Measurements from ENCODE around the gene KLB.
A peak's percentile ranks its signal among the peaks of the same experiment; 100 is the strongest.
"Not testable (repeated sequence)": the region's sequence is repeated elsewhere in the genome, so short reads cannot be mapped to it uniquely, and the experiment has no call there.

KLB gene

DNA sequence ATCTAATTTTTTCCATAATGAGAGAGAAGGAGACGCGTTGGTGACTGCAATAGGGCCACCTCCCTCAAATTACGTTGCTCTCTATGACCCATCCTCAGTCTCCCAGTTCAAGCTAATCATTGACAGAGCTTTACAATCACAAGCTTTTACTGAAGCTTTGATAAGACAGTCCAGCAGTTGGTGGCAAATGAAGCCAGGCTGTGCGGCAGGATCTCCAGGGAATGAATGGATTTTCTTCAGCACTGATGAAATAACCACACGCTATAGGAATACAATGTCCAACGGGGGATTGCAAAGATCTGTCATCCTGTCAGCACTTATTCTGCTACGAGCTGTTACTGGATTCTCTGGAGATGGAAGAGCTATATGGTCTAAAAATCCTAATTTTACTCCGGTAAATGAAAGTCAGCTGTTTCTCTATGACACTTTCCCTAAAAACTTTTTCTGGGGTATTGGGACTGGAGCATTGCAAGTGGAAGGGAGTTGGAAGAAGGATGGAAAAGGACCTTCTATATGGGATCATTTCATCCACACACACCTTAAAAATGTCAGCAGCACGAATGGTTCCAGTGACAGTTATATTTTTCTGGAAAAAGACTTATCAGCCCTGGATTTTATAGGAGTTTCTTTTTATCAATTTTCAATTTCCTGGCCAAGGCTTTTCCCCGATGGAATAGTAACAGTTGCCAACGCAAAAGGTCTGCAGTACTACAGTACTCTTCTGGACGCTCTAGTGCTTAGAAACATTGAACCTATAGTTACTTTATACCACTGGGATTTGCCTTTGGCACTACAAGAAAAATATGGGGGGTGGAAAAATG, at the start of gene KLB:
Gene KLB, plus strand, starts transcription at position 168 of the 821 bp plus-strand sequence. Its CDS starts 20 bp downstream, at position 188.
- no peak for DNase-seq

DNA sequence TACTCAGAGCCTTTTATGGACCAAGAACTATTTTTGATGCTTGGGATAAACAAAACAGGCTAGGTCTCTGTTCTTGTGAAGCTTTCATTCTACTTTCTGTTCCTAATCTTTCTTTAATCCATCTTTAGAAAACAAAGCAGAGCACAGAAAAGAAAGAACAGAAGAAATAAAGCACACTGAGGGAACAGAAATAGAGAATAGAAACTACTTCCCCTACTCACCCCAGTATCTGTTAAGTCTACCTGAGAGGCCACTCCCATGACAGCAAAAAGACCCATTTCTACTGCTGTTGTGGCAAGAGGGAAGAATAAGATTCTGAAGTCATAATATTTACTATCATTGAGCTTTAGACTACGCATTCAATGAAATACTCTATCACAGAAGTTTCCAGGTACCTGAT, 49.7 kb upstream of the KLB start:
- DNase-seq = no peak

DNA sequence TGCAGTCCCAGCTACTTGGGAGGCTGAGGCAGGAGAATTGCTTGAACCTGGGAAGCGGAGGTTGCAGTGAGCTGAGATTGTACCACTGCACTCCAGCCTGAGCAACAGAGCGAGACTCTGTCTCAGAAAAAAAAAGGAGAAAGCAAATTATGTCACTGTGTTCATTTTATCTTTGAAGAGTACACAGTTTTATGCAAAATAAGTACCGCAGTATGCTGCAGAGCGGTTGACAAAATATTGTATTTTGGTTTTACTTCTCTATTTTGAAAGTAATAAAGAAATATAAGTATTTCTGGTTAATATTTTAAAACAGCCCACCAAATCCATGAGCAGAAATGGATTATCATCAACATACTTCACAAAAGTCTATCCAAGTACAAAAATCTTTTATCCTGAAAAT, 46.1 kb upstream of the KLB start:
- DNase-seq = not testable (repeated sequence)

DNA sequence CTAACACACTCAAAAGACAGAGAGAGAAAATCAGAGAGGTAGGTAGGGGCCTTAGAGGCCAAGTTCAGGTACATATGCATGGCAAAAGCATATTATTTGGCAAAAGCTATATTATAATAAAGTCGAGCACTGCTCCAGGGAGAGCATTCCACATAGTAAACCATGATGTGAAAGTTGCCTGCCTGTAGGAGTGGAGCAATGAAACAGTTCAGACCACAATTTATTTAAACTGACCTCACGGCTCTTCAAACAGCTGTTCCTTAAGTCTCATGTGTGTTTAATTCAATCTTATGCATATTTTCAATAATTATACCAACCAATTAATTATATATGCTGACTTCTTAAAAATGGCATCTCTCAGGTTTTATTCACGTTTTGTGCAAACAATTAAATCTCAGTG, 43.9 kb upstream of the KLB start:
- no peak for DNase-seq

DNA sequence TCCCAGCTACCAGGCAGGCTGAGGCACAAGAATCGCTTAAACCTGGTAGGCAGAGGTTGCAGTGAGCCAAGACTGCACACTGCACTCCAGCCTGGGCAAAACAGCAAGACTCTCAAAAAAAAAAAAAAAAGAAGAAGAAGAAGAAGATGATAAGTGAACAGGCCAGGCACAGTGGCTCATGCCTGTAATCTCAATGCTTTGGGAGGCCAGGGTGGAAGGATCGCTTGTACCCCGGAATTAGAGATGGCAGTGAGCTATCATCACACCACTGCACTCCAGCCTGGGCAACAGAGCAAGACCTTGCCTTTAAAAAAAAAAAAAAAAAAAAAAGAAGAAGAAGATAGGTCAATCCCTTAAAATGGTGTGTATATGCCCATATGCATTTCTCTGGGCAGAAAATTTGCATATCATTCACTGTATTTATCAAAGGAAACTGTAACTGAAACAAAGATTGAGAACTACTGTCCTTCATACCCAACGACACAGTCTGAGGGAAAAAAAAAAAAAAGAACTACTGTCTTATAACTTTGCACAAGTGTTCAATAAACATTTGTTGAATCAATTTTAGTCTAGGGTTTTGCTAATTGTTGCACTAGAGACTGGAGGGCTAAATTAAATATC, 42.8 kb upstream of the KLB start:
- no peak for DNase-seq

DNA sequence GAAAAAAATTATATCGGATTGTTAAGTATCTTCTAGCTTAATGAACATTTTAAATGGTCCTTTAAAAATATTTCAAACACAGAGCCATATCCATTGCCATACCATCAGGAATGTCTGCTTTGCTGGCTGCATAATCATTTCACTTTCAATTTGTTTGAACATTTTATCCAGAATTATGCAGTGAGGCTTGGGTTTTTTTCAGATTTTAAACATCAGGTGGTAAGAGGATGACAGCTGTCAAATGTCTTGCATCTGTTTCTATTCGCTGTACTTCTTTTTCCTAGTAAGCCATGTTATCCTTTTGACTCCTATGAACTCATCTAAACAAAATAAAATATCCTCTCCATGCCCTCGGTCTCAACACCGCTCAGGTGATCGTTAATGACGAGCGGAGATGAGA, 41.4 kb upstream of the KLB start:
- no peak for DNase-seq

DNA sequence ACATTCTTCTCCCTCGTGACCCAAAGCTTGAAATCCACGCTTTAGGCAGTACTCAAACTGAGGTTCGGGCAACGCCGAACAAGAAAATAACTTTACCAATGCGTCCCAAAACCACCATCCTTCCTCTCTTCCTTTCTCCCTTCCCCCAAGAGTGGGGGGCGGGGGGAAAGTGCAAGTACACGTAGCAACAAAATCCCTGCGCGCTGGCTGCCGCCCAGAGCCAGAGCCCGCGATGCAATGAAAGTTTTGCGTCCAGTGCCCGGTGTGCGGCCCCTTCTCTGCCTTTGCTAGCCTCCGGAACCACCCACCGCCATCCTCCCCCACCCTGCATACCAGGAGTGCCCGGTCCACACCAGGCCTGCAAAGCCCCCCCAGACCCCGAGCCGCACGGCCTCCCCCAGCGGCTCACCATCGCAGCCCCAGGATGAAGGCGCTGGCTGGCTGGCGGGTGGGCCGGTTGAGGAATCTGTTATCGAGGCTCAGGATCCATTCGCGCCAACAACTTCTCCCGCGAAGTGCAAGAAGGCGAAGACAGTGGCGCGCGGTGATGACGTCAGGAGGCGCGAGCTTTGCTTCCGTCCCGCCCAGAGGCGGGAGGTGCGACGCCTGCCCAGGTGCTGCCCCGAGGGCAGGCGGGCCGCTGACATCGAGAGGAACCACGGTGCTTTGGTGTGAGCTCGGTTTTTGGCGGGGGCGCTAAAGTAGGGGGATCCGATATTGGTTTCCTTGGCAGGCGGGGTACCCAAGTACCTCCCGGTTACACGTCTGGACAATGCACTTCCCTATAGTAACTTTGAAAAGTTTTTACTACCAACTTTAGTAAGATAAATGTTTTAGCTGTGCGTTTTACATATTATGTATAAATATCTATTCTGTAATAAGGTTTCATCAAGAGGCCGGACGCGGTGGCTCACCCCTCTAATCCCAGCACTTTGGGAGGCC, 40.6 kb upstream of the KLB start, which contains the start of gene RFC1:
Gene RFC1, minus strand, starts transcription at position 533 of the 942 bp plus-strand sequence. Its CDS starts 121 bp downstream, at position 412.
- DNase-seq = peak; percentile 98

DNA sequence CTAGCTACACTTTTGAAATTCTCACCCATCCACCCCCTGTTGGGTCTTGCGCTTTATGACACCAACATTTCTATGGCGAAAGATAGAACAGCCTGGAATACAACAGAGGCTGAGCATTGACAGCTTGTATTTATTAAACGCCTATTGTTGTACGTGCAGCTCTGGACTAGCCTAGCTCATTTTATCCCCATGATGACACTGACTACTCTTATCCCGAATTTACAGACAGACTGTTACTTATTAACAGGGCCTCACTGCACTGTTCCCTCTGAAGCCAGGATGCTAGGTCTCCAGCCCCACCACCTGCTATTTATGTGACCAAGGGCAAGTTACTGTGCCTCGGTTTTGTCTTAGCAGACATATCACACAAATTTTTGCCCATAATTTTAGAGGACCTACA, 39.6 kb upstream of the KLB start:
- DNase-seq = no peak

DNA sequence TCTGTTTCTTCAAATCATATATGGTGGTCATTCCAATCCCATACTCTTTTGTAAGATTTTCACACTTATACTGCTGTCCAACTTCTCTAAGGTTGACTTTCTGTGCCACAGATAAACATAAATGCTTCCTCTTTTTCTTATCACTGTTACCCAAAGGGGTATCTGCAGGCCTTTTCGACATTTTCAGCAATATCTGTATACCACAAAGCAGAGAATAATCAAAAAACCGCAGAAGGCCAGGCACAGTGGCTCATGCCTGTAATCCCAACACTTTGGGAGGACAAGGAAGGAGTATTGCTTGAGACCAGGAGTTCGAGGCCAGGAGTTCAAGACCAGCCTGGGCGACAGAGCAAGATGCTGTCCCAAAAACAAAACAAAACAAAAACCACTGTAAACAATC, 37.4 kb upstream of the KLB start:
- no peak for DNase-seq

DNA sequence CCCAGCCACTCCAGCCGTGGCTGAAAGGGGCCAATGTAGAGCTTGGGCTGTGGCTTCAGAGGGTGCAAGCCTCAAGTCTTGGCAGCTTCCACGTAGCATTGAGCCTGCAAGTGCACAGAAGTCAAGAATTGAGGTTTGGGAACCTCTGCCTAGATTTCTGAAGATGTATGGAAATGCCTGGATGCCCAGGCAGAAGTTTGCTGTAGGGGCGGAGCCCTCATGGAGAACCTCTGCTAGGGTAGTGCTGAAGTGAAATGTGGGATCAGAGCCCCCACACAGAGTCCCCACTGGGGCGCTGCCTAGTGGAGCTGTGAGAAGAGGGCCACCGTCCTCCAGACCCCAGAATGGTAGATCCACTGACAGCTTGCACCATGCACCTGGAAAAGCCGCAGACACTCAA, 35.5 kb upstream of the KLB start:
- not testable (repeated sequence) for DNase-seq

DNA sequence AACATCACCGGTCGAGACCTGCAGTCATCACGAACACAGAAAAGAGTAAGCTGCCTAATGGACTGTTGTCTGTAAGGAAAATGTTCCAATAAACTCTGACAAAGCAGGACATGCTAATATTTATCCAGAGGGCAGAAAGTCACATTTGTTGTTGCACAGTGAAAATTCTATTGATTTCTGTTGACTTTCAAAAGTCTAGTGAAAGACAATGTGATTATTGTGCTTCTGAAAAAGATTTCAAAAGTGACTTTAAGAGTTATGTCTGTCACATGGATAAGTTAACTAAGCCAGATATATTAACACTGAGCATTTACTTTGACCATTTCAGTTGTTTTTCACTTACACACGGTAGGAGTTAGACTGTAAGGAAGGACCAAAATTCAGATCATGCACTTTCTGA, 31.3 kb upstream of the KLB start:
- DNase-seq = no peak

DNA sequence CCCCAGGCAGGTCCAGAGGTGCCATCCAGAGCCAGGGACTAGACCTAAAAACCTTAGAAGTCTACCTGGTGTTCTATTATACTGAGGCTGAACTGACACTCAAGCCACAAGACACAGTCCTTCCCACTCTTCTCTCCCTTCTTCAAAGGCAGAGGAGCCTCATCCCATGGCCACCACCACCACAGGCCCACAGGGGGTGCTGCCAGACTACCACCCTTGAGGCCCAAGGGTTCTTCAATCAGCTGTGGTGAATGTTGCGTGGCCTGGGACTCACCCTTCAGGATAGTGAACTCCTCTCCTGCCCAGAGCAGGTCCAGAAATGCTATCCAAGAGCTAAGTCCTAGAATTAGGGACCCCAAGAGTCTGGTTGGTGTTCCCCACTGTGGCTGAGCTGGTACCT, 23.0 kb upstream of the KLB start:
- no peak for DNase-seq

DNA sequence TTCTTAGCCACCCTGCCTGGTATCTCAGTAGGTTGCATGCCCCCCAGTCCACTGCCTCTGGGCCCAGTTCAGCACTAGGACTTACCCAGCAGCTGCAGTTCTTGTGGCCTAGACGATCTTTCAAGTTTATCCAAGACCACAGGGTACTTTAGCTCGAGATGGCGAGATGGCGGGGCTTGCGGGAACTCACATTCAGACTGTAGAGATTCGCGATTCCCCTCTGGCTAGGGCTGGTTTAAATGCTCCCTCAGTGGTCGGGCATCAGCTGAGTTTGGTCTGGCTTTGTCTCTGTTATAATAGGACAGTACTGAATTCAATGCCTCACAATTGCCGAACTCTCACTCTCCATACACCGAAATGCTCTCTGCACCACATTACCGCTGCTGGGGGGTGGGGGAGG, 22.2 kb upstream of the KLB start:
- no peak for DNase-seq

DNA sequence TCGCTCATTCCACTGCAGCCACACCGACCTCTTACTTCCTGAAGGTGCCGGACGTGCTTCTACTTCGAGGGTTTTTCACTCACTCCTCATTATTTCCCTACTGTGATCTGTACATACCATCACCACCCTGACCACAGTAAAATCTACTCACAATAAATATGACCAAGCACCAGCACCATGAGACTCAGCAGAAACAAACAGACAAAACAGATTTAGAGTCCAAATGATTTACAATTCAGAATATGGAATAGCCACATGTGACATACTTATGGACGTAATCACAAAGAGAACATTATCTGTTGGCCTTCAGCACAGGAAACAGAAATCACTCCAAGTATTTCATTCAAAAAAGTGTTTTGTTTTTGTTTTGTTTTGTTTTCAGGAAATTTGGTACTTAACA, 16.1 kb upstream of the KLB start:
- DNase-seq = no peak

DNA sequence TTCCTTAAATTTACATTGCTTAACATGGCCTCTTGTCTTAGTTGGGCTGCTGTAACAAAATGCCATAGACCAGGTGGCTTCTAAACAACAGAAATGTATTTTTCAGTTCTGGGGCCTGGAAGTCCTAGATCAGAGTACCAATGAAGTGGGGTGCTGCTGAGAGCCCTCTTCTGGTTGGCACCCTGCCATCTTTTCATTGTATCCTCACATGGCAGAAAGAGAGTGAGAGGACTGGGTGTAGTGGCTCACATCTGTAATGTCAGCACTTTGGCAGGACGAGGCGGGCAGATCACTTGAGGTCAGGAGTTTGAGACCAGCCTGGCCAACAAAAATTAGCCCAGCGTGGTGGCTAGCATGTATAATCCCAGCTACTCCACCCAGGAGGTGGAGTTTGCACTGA, 12.0 kb upstream of the KLB start:
- DNase-seq = no peak

DNA sequence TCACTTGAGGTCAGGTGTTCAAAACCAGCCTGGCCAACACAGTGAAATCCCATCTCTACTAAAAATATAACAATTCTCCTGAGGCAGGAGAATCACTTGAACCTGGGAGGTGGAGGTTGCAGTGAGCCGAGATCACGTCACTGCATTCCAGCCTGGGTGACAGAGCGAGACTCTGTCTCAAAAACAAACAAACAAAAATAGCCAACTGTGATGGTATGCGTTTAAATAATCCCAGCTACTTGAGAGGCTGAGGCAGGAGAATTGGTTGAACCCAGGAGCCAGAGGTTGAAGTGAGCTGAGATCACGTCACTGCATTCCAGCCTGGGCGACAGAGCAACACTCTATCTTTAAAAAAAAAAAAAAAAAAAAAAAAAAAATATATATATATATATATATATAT, 5.1 kb upstream of the KLB start:
- not testable (repeated sequence) for DNase-seq

DNA sequence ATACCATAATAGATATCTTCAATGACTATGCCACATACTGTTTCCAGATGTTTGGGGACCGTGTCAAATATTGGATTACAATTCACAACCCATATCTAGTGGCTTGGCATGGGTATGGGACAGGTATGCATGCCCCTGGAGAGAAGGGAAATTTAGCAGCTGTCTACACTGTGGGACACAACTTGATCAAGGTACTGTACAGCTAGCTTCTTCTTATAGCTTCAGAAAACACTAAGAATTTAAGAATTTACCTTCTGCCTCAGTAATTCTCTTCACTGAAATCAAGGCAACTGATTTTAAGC, 805 bp downstream of the KLB start:
- no peak for DNase-seq

DNA sequence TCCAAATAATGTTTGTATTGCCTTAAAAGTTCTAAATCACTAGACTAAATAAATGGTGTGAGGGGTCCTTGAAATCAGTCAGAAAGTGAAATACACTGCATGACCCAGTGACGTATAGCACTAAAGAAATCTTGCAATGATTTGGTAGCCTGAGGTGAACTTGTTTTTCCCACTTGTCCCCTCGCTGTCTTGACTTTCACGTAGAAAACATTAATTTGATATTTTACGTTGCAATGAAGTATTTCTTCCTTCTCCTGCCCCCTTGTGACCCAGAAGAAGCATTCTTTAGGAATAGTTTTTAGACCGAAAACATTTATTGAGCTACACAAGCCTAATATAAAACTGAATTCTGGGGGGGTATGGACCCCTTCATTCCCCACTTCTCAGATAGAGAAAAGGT, 3.7 kb downstream of the KLB start:
- no peak for DNase-seq

DNA sequence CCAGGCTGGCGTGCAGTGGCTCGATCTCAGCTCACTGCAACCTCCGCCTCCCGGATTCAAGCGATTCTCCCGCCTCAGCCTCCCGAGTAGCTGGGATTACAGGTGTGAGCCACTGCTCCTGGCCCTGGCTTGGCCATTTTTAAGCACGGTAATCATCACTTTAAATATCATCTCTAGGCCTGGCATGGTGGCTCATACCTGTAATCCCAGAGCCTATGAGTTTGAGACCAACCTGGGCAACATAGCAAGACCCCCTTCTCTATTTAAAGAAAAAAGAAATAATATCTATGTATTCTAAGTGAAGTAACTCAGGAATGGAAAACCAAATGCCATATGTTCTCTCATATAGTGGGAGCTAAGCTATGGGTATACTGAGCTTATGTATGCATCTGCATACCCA, 4.8 kb downstream of the KLB start:
- DNase-seq = not testable (repeated sequence)

DNA sequence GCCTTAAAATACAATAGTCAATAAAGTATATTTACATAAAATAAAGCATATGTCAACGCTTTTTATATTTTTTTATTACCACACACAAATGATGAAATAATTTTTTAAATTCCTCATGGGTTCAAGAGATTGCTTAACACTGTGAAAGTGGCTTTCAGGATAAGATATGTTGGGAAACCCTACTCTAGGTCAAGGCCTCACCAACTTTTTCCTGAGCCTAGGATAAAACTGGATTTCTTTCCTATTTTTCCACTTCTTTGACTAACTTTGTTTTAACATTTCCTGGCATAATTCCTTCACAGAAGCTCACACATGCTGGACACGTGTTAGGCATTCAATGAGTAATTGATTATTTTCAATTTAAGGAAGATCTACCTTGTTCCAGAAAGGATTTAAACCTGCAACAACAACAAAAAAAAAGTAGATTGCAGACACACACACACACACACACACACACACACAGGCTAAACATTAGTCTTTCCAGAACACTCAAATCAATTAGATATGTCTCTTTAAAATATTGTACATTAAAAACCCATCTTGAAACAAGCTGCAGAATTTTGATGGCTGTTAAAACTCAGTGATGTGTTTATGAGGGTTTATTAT, 9.1 kb downstream of the KLB start:
- DNase-seq = no peak

DNA sequence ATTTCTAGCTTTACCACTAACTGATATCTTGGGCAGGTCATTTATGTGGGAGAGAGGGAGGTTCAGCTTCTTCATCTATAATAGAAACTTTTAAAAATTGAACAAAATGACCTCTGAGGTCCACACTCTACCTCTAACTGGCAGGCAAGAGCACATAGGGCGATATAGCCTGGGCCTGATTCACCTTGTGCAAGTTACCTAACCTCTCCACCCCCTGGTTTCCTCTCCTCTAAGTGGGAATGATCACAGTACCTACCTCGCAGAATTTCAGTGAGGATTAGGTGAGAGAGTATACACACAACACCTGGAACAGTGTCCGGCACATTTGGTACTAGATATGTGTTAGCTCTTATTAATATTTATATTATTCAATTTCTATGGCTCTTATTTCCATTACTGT, 15.5 kb downstream of the KLB start:
- DNase-seq = no peak

DNA sequence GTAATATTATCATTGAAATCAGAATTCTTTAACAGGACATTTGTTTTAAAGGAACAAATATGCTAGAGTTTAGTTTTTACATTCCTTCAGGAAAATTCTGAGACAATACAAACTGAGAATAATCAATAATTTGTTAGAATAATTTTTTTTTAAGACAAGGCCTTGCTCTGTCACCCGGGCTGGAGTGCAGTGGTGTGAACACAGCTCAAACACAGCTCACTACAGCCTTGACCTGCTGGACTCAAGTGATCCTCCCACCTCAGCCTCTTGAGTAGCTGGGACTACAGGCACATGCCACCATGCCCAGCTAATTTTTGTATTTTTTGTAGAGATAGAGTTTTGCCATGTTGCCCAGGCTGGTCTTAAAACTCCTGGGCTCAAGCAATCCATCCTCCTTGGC, 18.6 kb downstream of the KLB start:
- DNase-seq = not testable (repeated sequence)

DNA sequence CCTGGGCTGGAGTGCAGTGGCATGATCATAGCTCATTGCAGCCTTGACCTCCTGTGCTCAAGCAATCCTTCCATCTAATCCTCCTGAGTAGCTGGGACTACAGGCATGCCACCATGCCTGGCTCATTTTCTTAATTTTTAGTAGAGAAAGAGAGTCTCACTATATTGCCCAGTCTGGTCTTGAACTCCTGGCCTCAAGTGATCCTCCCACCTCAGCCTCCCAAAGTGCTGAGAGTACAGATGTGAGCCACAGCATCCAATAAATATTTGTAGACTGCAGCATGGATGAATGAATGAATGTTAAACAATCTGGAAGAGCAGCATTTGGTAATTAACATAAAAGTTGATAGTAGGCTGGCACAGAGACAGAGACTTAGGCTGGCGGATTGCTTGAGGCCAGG, 20.0 kb downstream of the KLB start:
- DNase-seq = no peak
